Mucosa of descending colon (tissue), 3 donors: ENCODE measurements around the gene ALPK1. TPM values are rescaled to one million over a fixed set of nuclear protein-coding genes. Genes with fewer than 3 reads are reported as not detected.

ENCODE experiments used
- ATAC-seq: fragments of 200-7000 bp; cut with Tn5 transposase; one replicate; pipeline ENCODE4 v1.9.1; 2020; ENCODE audit warnings: mild to moderate bottlenecking, moderate library complexity
- DNase-seq, 3 donors: peaks; one replicate each; pipeline ENCODE4 v3.0.0-alpha.2; 2020
- H3K36me3 ChIP-seq: fragments of 200-600 bp; one replicate; pipeline ENCODE4 v1.8.0; 2021; ENCODE audit warnings: low read depth, mild to moderate bottlenecking
- H3K4me1 ChIP-seq: fragments of 200-600 bp; one replicate; pipeline ENCODE4 v1.8.0; 2021; ENCODE audit warnings: low read depth, mild to moderate bottlenecking
- H3K4me3 ChIP-seq: fragments of 200-600 bp; one replicate; pipeline ENCODE4 v1.8.0; 2021; ENCODE audit warnings: mild to moderate bottlenecking
- H3K9me3 ChIP-seq: fragments of 200-600 bp; one replicate; pipeline ENCODE4 v1.8.0; 2021; ENCODE audit warnings: mild to moderate bottlenecking
- intact Hi-C, 2 donors: fragments of 100-400 bp; cut with DNase I in 1 of 2; cut with micrococcal nuclease in 1 of 2; formaldehyde crosslinking; loops; one replicate each; pipeline versions ENCODE4 v1.11.0 to v1.11.1; 2022; cut with DNase I, micrococcal nuclease
- long read RNA-seq, 2 donors: library from polyadenylated mRNA; unstranded; transcript quantifications; one replicate each; pipeline ENCODE4 v2.0.0, GENCODE V29; 2019 to 2021
- total RNA-seq, 3 donors: library from RNA; stranded (reverse); fragmentation: NEBNext Ultra II Directional in 2 of 3; extraction: Animal tissue kit (Norgen Biotek cat#: 25700) in 2 of 3; gene quantifications; one replicate each; pipeline versions ENCODE4 v1.2.1 to v1.2.4, GENCODE V29; 2021 to 2023
- TF ChIP-seq, protein P1 (sequence below): fragments of 200-600 bp; IDR thresholded peaks from one replicate; pipeline ENCODE4 v1.8.0; 2022; ENCODE audit warnings: antibody characterized with exemption, mild to moderate bottlenecking
- donor health status: DM: no; HTN: no; CAD: no; lungs with moderate emphysema.
- donor health status: DM: no; HTN: no; CAD: no.
- donor health status: DM: no; HTN: yes; CAD: no.

Gene ALPK1
- 10 to 100 TPM; 23.1 to 39.8 (median 31.0) TPM for total RNA-seq
- long read RNA-seq, donor 1, full-length matches to known transcripts, result 3 of 7 reads
- long read RNA-seq, donor 1, partial matches to known transcripts, result 1 of 7 reads
- long read RNA-seq, donor 1, other reads (novel, unspliced or antisense), result 3 of 7 reads
- long read RNA-seq, donor 2, partial matches to known transcripts, result 3 of 5 reads
- long read RNA-seq, donor 2, other reads (novel, unspliced or antisense), result 2 of 5 reads

DNA sequence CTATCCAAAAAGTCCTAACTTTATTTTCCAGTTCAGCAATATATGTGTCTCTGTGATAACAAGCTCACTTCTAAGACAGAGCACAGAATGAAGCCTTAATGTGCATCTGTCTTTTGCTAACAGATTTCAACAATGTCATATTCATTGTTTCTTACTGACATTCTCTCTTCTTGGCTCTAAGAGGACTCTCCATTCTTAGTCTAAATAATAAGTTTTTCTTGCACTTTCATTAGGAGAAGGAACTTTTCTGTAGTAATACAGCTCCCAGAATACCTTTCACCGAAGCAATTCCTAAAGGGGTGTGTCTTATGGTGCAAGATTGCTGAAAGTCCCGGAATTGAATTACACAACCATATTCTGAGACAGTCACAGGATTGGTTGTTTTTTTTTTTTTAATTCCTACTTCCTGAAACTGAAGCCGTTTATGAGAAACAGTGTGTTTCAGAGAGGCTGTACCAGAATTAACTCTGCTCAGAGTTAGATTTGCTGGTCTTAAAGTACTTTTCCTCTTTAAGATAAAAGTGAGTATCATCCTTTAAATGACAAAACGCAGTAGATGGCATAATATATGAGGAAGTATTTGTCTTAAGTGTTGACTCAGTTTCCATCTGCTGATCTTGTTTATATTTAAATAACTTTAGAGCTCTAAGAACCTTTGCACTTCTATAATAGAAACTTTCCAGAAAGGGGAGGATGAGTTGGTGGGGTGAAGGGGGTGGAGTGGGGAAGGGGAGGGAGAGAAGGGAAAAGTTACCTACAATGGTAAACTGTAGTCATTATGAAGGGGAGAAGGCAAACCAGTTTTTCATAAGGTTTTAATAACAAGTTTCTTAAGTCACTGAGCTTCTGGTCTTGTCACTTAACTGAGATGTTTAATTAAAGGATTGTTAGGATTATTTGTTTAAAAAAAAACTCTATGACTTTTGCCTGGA lies at the start of gene ALPK1:
ALPK1 (plus strand) TSS at position 421 of the 932 bp plus-strand sequence.
- intact Hi-C loops, result no loop called here
- peak; percentile 99 for ATAC-seq
- peak in 1 of 3 donors; percentile 53 for DNase-seq

DNA sequence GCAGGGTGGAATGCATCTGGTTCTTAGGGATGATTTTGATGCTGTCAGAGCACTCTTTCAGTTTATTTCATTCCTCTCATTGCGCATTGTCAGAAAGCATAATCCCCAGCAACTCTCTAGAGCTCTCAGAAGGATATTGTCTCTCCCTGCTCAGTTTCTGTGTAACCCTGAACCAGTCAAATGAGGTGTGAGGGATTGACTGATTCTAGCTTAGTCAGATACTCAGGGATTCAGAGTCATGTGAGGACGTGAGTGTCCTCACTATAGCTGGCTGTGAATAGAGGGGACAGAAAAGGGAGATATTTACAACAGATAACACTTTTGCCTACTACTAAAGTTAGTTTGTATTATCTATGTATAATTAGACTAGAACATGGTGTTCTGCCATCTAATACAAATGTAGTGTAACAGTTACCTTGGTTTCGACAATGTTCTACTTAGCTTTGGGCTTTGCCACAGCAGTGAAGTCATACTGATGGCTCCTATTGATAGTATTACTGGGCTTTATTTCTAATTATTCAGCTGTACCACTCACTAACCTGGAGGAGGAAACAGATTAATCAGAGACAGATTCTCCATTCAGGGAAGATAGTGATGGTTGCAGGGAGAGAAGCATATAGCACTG lies 46.0 kb upstream of the ALPK1 start:
- DNase-seq (no peak), ATAC-seq (no peak)
- TF ChIP-seq, protein P1, sequence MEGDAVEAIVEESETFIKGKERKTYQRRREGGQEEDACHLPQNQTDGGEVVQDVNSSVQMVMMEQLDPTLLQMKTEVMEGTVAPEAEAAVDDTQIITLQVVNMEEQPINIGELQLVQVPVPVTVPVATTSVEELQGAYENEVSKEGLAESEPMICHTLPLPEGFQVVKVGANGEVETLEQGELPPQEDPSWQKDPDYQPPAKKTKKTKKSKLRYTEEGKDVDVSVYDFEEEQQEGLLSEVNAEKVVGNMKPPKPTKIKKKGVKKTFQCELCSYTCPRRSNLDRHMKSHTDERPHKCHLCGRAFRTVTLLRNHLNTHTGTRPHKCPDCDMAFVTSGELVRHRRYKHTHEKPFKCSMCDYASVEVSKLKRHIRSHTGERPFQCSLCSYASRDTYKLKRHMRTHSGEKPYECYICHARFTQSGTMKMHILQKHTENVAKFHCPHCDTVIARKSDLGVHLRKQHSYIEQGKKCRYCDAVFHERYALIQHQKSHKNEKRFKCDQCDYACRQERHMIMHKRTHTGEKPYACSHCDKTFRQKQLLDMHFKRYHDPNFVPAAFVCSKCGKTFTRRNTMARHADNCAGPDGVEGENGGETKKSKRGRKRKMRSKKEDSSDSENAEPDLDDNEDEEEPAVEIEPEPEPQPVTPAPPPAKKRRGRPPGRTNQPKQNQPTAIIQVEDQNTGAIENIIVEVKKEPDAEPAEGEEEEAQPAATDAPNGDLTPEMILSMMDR, result no peak
- no peaks in the 10 kb centered on the region for H3K36me3 ChIP-seq
- no peak overlapping the region for H3K4me3 ChIP-seq
- H3K9me3 ChIP-seq, result no peaks in the 10 kb centered on the region
- no peaks in the 10 kb centered on the region for H3K4me1 ChIP-seq
- intact Hi-C loops, result no loop called here

More for the DNA sequence above, at the start of gene ALPK1:
- TF ChIP-seq, protein P1, result peak; percentile 4
- no peaks in the 10 kb centered on the region for H3K36me3 ChIP-seq
- no peaks in the 10 kb centered on the region for H3K9me3 ChIP-seq
- H3K4me1 ChIP-seq, result peaks cover 8% of the 10 kb centered on the region
- no peak within 1 kb of the TSS for H3K4me3 ChIP-seq

DNA sequence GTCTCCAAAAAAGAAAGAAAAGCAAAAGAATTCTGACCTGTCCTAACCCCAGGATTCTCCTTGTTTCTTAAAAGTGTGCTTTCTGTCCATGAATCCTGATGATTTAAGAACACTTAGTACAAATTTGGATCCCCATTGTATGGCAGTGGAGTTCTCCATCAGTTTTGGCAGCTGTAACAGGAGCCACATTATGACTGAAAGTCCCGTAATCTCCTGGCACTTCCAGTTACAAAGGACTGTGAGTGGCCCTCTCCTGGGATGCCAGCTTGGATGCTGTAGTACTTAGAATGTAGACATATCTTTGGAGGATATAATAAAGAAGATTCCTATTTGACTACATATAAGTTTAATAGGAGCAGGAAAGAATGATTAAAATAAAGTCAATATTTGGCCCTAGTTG lies 44.9 kb upstream of the ALPK1 start:
- intact Hi-C loops, result no loop called here
- Histone ChIP-seq H3K4me3 (no peak overlapping the region), H3K36me3 (no peaks in the 10 kb centered on the region), H3K4me1 (no peaks in the 10 kb centered on the region), H3K9me3 (no peaks in the 10 kb centered on the region)
- DNase-seq, result no peak
- TF ChIP-seq, protein P1, result no peak
- ATAC-seq, result no peak

DNA sequence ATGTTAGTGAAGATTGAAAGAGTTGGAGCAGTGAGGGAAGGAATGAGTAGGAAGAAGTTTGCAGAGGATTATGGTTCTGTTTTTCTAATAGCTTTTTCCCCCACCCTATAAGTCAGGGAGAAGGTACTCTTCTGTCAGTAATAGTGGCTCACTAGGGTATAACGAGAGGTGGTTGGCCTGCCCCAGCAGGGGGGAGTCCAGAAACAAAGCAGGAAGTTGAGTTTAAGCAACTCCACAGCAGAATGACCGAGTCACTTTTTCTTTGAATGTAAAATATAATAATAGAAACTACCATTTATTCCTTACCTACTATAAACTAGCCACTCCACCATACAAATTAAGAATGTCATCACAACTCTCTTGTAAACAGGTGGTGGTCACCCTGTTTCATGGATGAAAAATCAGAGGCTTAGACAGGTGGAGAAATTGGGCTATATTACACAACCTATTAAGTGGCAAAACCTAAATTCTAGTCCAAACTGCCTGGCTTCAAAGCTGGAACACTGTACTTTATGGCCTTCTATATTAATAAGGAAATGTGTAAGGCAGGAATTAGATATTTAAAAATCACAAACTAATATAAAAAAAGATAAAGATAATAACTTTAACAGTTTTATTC lies 43.7 kb upstream of the ALPK1 start:
- TF ChIP-seq, protein P1, result no peak
- ATAC-seq, result no peak
- H3K4me3 ChIP-seq, result no peak overlapping the region
- intact Hi-C loops, result no loop called here
- no peaks in the 10 kb centered on the region for H3K9me3 ChIP-seq
- no peaks in the 10 kb centered on the region for H3K36me3 ChIP-seq
- no peaks in the 10 kb centered on the region for H3K4me1 ChIP-seq
- DNase-seq, result no peak

DNA sequence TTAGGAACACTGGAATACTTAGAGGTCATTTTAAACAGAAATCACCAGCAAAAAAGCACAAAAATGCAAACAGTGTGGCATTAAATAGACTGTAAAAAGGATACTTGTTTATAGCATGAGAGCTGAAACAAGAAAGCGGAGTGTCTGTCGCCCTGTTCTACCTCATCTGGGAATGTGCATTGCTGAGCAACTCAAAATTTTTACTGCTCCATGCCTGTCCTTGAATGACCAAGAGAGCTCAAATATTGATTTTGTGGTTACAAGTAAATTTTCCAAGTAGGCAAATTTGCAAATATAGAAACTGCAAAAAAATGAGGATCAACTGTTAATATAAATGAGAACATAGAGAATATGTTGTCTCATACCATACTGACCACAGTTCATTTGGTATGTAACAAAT lies 40.1 kb upstream of the ALPK1 start:
- ATAC-seq (no peak), DNase-seq (no peak)
- H3K4me3 ChIP-seq, result no peak overlapping the region
- intact Hi-C loops, result no loop called here
- TF ChIP-seq, protein P1, result no peak
- no peaks in the 10 kb centered on the region for H3K9me3 ChIP-seq
- no peaks in the 10 kb centered on the region for H3K36me3 ChIP-seq
- no peaks in the 10 kb centered on the region for H3K4me1 ChIP-seq
